HEK293 (cell line): ENCODE measurements around the gene SPOCK3.

Experiments used
- CTCF ChIA-PET: fragments of 350-600 bp; formaldehyde crosslinking; extraction: SDS; loops from one replicate; lab custom pipeline; 2021; ENCODE audit warnings: antibody characterized with exemption; lab: Yijun Ruan, JAX
- POLR2A ChIA-PET: fragments of 300-600 bp; formaldehyde crosslinking; extraction: SDS; loops from one replicate; lab custom pipeline; 2020; ENCODE audit warnings: antibody characterized with exemption, inconsistent platforms; lab: Yijun Ruan, JAX
- H3K27ac ChIP-seq: fragments of 200-500 bp; sonication (Bioruptor generic); 2 replicates; pipeline ENCODE4 v1.5.1; 2014; ENCODE audit warnings: low read depth, low read length, control low read depth, inconsistent platforms; ENCODE audit errors: extremely low read depth
- H3K36me3 ChIP-seq, 2 experiments: fragments of 200-500 bp in 1 of 2; sonication (Bioruptor generic) in 1 of 2; 1 replicate in 1 of 2; 2 replicates in 1 of 2; pipeline ENCODE4 v1.5.1; 2014 to 2017; ENCODE audit warnings: inconsistent platforms in 2 of 2, low read length in 2 of 2; ENCODE audit not compliant: control insufficient read depth in 2 of 2, insufficient read depth in 1 of 2
- H3K4me1 ChIP-seq: fragments of 200-500 bp; sonication (Bioruptor generic); 2 replicates; pipeline ENCODE4 v1.5.1; 2014; ENCODE audit warnings: mild to moderate bottlenecking, low read length, inconsistent platforms; ENCODE audit not compliant: control insufficient read depth, insufficient read depth
- H3K4me3 ChIP-seq: 2 replicates; pipeline ENCODE4 v1.5.1; 2011; ENCODE audit warnings: low read depth, mild to moderate bottlenecking, control low read depth, low read length, moderate library complexity
- H3K9me3 ChIP-seq: fragments of 200-500 bp; sonication (Bioruptor generic); 2 replicates; pipeline ENCODE4 v1.5.1; 2014; ENCODE audit warnings: low read depth, low read length, inconsistent platforms; ENCODE audit not compliant: control insufficient read depth, insufficient read depth
- EGR2 ChIP-seq: fragments of 450-650 bp; formaldehyde crosslinking; IDR thresholded peaks from 2 replicates; pipeline ENCODE4 v1.5.1; 2016; ENCODE audit warnings: low read depth, missing biosample characterization, missing genetic modification characterization
- KLF1 ChIP-seq: fragments of 450-650 bp; formaldehyde crosslinking; IDR thresholded peaks from 2 replicates; pipeline ENCODE4 v1.5.1; 2016; ENCODE audit warnings: missing biosample characterization, missing genetic modification characterization
- KLF10 ChIP-seq: fragments of 450-650 bp; IDR thresholded peaks from 2 replicates; pipeline ENCODE4 v1.5.1; 2018; ENCODE audit warnings: missing biosample characterization, mild to moderate bottlenecking, missing genetic modification characterization
- KLF16 ChIP-seq: fragments of 450-650 bp; formaldehyde crosslinking; IDR thresholded peaks from 2 replicates; pipeline ENCODE4 v1.5.1; 2017; ENCODE audit warnings: missing biosample characterization, missing genetic modification characterization
- KLF7 ChIP-seq: fragments of 450-650 bp; formaldehyde crosslinking; IDR thresholded peaks from 2 replicates; pipeline ENCODE4 v1.5.1; 2016; ENCODE audit warnings: missing biosample characterization, missing genetic modification characterization, borderline replicate concordance
- MYNN ChIP-seq: fragments of 450-650 bp; formaldehyde crosslinking; IDR thresholded peaks from 2 replicates; pipeline ENCODE4 v1.5.1; 2016; ENCODE audit warnings: missing biosample characterization, missing genetic modification characterization, borderline replicate concordance
- OVOL3 ChIP-seq: fragments of 450-650 bp; formaldehyde crosslinking; IDR thresholded peaks from 2 replicates; pipeline ENCODE4 v1.5.1; 2016; ENCODE audit warnings: missing biosample characterization, missing genetic modification characterization
- PRDM1 ChIP-seq: fragments of 450-650 bp; formaldehyde crosslinking; IDR thresholded peaks from 2 replicates; pipeline ENCODE4; 2016; ENCODE audit warnings: missing biosample characterization, missing genetic modification characterization
- SETDB1 ChIP-seq: IDR thresholded peaks from one replicate; pipeline ENCODE4 v1.6.1; 2017; ENCODE audit warnings: mild to moderate bottlenecking, low read length, moderate library complexity, mixed read lengths; ENCODE audit not compliant: insufficient read length
- YY2 ChIP-seq: fragments of 450-650 bp; formaldehyde crosslinking; IDR thresholded peaks from 2 replicates; pipeline ENCODE4 v1.5.1; 2016; ENCODE audit warnings: missing biosample characterization, missing genetic modification characterization
- ZFP3 ChIP-seq: fragments of 450-650 bp; formaldehyde crosslinking; IDR thresholded peaks from 2 replicates; pipeline ENCODE4 v1.5.1; 2016; ENCODE audit warnings: low read depth, missing biosample characterization, missing genetic modification characterization
- ZNF114 ChIP-seq: fragments of 450-650 bp; formaldehyde crosslinking; IDR thresholded peaks from 2 replicates; pipeline ENCODE4 v1.5.0; 2017; ENCODE audit warnings: missing biosample characterization, missing genetic modification characterization
- ZNF169 ChIP-seq: fragments of 450-650 bp; formaldehyde crosslinking; IDR thresholded peaks from 2 replicates; pipeline ENCODE4 v1.5.1; 2016; ENCODE audit warnings: missing biosample characterization, missing genetic modification characterization
- ZNF24 ChIP-seq: fragments of 450-650 bp; formaldehyde crosslinking; IDR thresholded peaks from 2 replicates; pipeline ENCODE4 v1.5.1; 2016; ENCODE audit warnings: missing biosample characterization, missing genetic modification characterization
- ZNF292 ChIP-seq: fragments of 450-650 bp; formaldehyde crosslinking; IDR thresholded peaks from 2 replicates; pipeline ENCODE4 v1.5.1; 2016; ENCODE audit warnings: low read depth, missing biosample characterization, missing genetic modification characterization, borderline replicate concordance
- ZNF341 ChIP-seq: fragments of 450-650 bp; formaldehyde crosslinking; IDR thresholded peaks from 2 replicates; pipeline ENCODE4; 2016; ENCODE audit warnings: low read depth, missing biosample characterization, missing genetic modification characterization
- ZNF394 ChIP-seq: fragments of 450-650 bp; formaldehyde crosslinking; IDR thresholded peaks from 2 replicates; pipeline ENCODE4 v1.5.1; 2016; ENCODE audit warnings: missing biosample characterization, missing genetic modification characterization, mild to moderate bottlenecking, moderate library complexity, borderline replicate concordance
- ZNF473 ChIP-seq: fragments of 450-650 bp; formaldehyde crosslinking; IDR thresholded peaks from 2 replicates; pipeline ENCODE4 v1.5.1; 2017; ENCODE audit warnings: missing biosample characterization, missing genetic modification characterization
- ZNF514 ChIP-seq: fragments of 450-650 bp; formaldehyde crosslinking; IDR thresholded peaks from 2 replicates; pipeline ENCODE4 v1.5.1; 2016; ENCODE audit warnings: missing biosample characterization, missing genetic modification characterization
- ZNF549 ChIP-seq: fragments of 450-650 bp; IDR thresholded peaks from 2 replicates; pipeline ENCODE4 v1.5.1; 2018; ENCODE audit warnings: missing biosample characterization, missing genetic modification characterization, mild to moderate bottlenecking, inconsistent platforms, moderate library complexity
- ZNF561 ChIP-seq: fragments of 450-650 bp; IDR thresholded peaks from 2 replicates; pipeline ENCODE4 v1.5.1; 2018; ENCODE audit warnings: missing biosample characterization, missing genetic modification characterization, borderline replicate concordance
- ZNF654 ChIP-seq: fragments of 450-650 bp; formaldehyde crosslinking; IDR thresholded peaks from 2 replicates; pipeline ENCODE4 v1.5.1; 2016; ENCODE audit warnings: low read depth, missing biosample characterization, missing genetic modification characterization
- ZNF660 ChIP-seq: fragments of 450-650 bp; IDR thresholded peaks from 2 replicates; pipeline ENCODE4 v1.5.1; 2018; ENCODE audit warnings: missing biosample characterization, mild to moderate bottlenecking, missing genetic modification characterization
- ZNF677 ChIP-seq: fragments of 450-650 bp; IDR thresholded peaks from 2 replicates; pipeline ENCODE4 v1.5.0; 2018; ENCODE audit warnings: missing biosample characterization, mild to moderate bottlenecking, missing genetic modification characterization, moderate library complexity
- ZNF768 ChIP-seq: fragments of 450-650 bp; formaldehyde crosslinking; IDR thresholded peaks from 2 replicates; pipeline ENCODE4 v1.5.1; 2018; ENCODE audit warnings: missing biosample characterization, mild to moderate bottlenecking, missing genetic modification characterization
- ZNF843 ChIP-seq: fragments of 450-650 bp; formaldehyde crosslinking; IDR thresholded peaks from 2 replicates; pipeline ENCODE4 v1.5.1; 2016; ENCODE audit warnings: missing biosample characterization, missing genetic modification characterization
- ZSCAN16 ChIP-seq: fragments of 450-650 bp; formaldehyde crosslinking; IDR thresholded peaks from 2 replicates; pipeline ENCODE4 v1.5.1; 2016; ENCODE audit warnings: missing biosample characterization, missing genetic modification characterization
- ZXDB ChIP-seq: fragments of 450-650 bp; formaldehyde crosslinking; IDR thresholded peaks from 2 replicates; pipeline ENCODE4 v1.5.1; 2016; ENCODE audit warnings: missing biosample characterization, missing genetic modification characterization
- TF ChIP-seq, protein P1 (sequence below): fragments of 450-650 bp; formaldehyde crosslinking; IDR thresholded peaks from 2 replicates; pipeline ENCODE4 v1.5.1; 2016; ENCODE audit warnings: missing biosample characterization, missing genetic modification characterization
- TF ChIP-seq, protein P2 (sequence below): fragments of 450-650 bp; formaldehyde crosslinking; IDR thresholded peaks from 2 replicates; pipeline ENCODE4 v1.5.0; 2017; ENCODE audit warnings: missing biosample characterization, missing genetic modification characterization, borderline replicate concordance

Gene SPOCK3

DNA sequence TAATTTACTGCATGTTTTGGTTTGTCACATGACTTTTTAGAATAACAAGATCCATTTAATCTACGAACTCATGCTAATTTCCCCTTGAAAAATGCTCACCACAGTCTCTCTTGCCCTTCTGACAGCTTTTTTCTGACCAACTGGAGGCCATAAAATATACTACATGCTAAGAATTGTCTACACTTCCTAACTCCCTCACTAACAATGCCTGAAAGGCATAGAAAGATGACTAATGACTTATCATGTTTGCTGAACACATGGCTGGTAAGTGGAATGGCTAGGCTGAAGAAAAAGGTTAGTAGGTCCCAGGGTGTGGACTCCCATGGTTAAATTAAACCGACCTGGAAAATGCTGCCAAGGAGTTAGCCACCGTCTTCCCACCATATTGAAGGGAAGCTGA is 309.9 kb downstream of the SPOCK3 start:
- Histone ChIP-seq H3K4me1 (no peaks in the 10 kb centered on the region), H3K27ac (no peak overlapping the region), H3K9me3 (no peaks in the 10 kb centered on the region), H3K4me3 (no peak overlapping the region), H3K36me3 (no peaks in the 10 kb centered on the region)
- ChIA-PET POLR2A (no interaction called here), CTCF (no interaction called here)
- no peak for TF ChIP-seq ZSCAN16
- TF ChIP-seq EGR2 (tag by site-specific recombination) = no peak
- no peak for TF ChIP-seq ZNF473 (tag by site-specific recombination)
- TF ChIP-seq KLF7 (tag by site-specific recombination) = no peak
- no peak for TF ChIP-seq KLF16 (tag by site-specific recombination)
- TF ChIP-seq ZNF561 = no peak
- TF ChIP-seq ZNF768 = no peak
- TF ChIP-seq ZNF514 (tag by site-specific recombination) = no peak
- no peak for TF ChIP-seq YY2

DNA sequence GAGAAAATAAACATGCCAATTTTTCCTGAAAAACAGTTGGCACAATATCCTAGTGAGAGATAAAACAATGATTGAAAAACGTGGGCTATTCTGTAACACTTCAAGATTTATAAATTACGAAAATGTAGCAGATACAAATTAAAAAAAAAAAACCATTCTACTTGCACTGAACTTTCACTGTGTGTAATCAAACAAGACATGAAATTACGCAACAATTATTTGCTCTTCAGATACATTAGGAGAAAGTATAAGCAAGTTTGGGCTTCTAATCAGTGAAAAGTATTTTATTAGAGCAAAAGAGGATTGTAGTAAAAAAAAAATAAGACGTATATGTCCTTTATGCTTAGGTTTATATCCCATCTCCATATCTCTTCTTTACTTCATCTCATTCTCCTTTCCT is 320.4 kb downstream of the SPOCK3 start:
- Histone ChIP-seq H3K36me3 (no peaks in the 10 kb centered on the region), H3K9me3 (no peaks in the 10 kb centered on the region)
- TF ChIP-seq MYNN (tag by site-specific recombination) (no peak), ZNF114 (tag by site-specific recombination) (no peak), ZNF549 (tag by site-specific recombination) (no peak), ZNF843 (tag by site-specific recombination) (no peak)
- TF ChIP-seq, all 188 proteins: peak for 0
- Histone ChIP-seq H3K4me1 (no peaks in the 10 kb centered on the region), H3K27ac (no peak overlapping the region), H3K4me3 (no peak overlapping the region)
- CTCF ChIA-PET = no interaction called here
- POLR2A ChIA-PET = no interaction called here

DNA sequence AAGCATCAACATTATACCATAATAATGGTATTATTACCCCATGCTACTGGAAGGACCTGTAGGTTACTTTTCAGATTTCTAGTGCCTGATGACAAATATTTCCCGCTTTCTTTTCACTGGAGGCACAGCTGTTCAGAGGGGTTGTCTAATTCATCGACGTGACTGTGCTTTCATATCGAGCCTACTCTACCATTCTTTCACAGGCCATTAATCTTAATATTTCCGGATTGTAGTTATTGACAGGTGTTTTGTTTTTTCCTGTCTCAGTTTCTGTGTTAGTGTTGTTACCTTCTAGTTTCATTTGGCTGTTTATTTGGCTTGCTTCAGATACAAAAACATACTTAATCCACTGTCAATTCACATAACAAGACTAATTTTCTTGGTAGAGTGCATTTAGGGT is 330.9 kb downstream of the SPOCK3 start:
- Histone ChIP-seq H3K4me1 (no peaks in the 10 kb centered on the region), H3K9me3 (no peaks in the 10 kb centered on the region), H3K36me3 (no peaks in the 10 kb centered on the region), H3K27ac (no peak overlapping the region), H3K4me3 (no peak overlapping the region)
- POLR2A ChIA-PET = no interaction called here
- CTCF ChIA-PET = no interaction called here
- TF ChIP-seq ZNF394 (tag by site-specific recombination) (no peak), ZNF660 (tag by site-specific recombination) (no peak), KLF10 (tag by site-specific recombination) (no peak)

DNA sequence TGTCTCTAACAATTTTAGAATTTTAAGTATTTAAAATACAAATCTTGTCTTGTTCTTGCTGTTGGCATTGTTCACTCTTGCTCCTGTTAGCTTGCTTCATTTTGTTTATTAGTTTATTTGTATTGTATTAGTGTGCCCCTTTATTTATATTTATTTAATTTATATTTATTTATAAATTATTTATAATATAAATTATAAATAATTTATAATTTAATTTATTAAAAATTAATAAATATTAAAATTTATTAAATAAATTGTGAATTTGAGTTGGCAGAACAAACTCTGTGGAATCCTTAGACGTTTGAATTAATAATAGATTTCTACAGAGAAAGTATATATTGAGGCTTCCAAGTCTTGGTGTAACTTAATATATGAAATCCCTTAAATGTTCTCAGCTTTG is 331.4 kb downstream of the SPOCK3 start:
- no peak overlapping the region for H3K27ac ChIP-seq
- CTCF ChIA-PET = no interaction called here
- H3K4me1 ChIP-seq = no peaks in the 10 kb centered on the region
- no peak overlapping the region for H3K4me3 ChIP-seq
- no peaks in the 10 kb centered on the region for H3K36me3 ChIP-seq
- no peaks in the 10 kb centered on the region for H3K9me3 ChIP-seq
- POLR2A ChIA-PET = no interaction called here
- TF ChIP-seq SETDB1 (no peak), ZNF24 (tag by site-specific recombination) (no peak), ZNF654 (tag by site-specific recombination) (no peak), ZXDB (tag by site-specific recombination) (no peak), ZNF677 (tag by site-specific recombination) (no peak), ZNF341 (tag by site-specific recombination) (no peak), KLF1 (tag by site-specific recombination) (no peak), ZNF292 (no peak), ZFP3 (tag by site-specific recombination) (no peak), ZNF169 (tag by site-specific recombination) (no peak), OVOL3 (tag by site-specific recombination) (no peak), PRDM1 (tag by site-specific recombination) (no peak)
- TF ChIP-seq, protein P1, sequence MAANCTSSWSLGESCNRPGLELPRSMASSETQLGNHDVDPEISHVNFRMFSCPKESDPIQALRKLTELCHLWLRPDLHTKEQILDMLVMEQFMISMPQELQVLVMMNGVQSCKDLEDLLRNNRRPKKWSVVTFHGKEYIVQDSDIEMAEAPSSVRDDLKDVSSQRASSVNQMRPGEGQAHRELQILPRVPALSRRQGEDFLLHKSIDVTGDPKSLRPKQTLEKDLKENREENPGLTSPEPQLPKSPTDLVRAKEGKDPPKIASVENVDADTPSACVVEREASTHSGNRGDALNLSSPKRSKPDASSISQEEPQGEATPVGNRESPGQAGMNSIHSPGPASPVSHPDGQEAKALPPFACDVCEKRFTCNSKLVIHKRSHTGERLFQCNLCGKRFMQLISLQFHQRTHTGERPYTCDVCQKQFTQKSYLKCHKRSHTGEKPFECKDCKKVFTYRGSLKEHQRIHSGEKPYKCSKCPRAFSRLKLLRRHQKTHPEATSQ (tag by site-specific recombination) = no peak
- TF ChIP-seq, protein P2, sequence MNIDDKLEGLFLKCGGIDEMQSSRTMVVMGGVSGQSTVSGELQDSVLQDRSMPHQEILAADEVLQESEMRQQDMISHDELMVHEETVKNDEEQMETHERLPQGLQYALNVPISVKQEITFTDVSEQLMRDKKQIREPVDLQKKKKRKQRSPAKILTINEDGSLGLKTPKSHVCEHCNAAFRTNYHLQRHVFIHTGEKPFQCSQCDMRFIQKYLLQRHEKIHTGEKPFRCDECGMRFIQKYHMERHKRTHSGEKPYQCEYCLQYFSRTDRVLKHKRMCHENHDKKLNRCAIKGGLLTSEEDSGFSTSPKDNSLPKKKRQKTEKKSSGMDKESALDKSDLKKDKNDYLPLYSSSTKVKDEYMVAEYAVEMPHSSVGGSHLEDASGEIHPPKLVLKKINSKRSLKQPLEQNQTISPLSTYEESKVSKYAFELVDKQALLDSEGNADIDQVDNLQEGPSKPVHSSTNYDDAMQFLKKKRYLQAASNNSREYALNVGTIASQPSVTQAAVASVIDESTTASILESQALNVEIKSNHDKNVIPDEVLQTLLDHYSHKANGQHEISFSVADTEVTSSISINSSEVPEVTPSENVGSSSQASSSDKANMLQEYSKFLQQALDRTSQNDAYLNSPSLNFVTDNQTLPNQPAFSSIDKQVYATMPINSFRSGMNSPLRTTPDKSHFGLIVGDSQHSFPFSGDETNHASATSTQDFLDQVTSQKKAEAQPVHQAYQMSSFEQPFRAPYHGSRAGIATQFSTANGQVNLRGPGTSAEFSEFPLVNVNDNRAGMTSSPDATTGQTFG (tag by site-specific recombination) = no peak
